GM21447 (cell line): ENCODE results near the gene KRTAP4-2.
"Not testable (repeated sequence)": the region's sequence is repeated elsewhere in the genome, so short reads cannot be mapped to it uniquely, and the experiment has no call there.

Experiments
- ATAC-seq: cut with Tn5 transposase; IDR thresholded peaks from one replicate; pipeline ENCODE4 v1.9.1; 2021; ENCODE audit not compliant: unreplicated experiment

Gene KRTAP4-2

DNA sequence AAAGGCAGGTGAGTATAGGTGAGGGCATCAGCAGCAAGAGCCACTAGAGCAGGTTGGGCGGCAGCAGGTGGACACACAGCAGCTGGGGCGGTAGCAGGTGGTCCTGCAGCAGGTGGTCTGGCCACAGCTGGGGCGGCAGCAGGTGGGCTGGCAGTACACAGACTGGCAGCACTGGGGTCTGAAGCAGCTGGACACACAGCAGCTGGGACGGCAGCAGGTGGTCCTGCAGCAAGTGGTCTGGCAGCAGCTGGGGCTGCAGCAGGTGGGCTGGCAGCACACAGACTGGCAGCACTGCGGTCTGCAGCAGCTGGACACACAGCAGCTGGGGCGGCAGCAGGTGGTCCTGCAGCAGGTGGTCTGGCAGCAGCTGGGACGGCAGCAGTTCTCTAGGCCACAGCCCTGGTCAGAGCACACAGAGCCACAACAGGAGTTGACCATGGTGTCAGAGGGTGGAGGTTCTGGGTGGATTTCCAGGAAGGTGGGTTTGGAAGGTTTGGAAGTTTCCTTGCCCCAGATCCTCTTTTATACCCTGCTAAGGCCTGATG lies at the start of gene KRTAP4-2:
Gene KRTAP4-2, minus strand, starts transcription at position 495 of the 545 bp plus-strand sequence. Its CDS starts 57 bp downstream, at position 438.
- no peak for ATAC-seq

DNA sequence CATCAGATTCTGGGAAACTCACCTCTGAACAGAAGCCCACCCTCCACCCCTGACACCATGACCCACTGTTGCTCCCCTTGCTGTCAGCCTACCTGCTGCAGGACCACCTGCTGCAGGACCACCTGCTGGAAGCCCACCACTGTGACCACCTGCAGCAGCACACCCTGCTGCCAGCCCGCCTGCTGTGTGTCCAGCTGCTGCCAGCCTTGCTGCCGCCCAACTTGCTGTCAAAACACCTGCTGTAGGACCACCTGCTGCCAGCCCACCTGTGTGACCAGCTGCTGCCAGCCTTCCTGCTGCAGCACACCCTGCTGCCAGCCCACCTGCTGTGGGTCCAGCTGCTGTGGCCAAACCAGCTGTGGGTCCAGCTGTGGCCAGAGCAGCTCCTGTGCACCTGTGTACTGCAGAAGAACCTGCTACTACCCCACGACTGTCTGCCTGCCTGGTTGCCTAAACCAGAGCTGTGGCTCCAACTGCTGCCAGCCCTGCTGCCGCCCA lies 48.6 kb upstream of the KRTAP4-2 start, which contains the start of gene KRTAP9-2:
Gene KRTAP9-2, plus strand, starts transcription at position 51 of the 498 bp plus-strand sequence. Its CDS starts 7 bp downstream, at position 58.
- not testable (repeated sequence) for ATAC-seq

DNA sequence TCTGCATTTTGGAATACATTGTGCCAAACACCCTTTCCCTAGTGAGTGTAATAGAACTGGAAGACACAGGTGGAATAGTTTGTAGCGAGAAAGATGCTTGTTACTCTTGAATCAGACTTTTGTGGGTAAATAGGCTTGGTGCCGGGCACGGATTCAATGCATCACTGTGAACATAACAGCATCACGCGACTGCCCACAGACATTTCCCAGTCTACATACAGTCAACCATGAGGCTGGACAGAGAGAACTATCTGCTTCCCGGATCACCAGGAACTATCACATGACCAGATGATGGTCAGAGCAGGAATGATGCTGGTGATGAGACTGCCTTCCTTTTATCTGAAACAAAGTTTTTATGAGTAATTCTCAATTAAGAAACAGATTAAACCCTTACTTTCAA lies 48.0 kb upstream of the KRTAP4-2 start:
- no peak for ATAC-seq

DNA sequence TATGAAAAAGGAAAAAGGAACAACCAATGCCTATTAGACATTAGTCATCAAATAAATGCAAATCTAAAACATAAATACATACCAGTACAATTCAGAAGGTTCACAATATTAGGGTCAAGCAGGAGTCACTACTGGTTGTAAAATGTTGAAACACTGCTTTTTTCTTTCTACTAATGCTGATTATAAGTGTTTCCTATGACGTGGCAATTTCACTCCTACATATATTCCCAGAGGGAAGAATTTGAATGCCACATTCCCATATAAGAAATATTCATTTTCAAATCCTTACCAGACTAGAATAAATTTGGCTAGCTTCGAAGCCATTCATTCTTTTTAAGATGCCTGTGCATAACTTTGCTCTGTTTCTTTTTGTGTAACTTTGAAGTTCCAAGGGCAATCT lies 45.8 kb upstream of the KRTAP4-2 start:
- no peak for ATAC-seq

DNA sequence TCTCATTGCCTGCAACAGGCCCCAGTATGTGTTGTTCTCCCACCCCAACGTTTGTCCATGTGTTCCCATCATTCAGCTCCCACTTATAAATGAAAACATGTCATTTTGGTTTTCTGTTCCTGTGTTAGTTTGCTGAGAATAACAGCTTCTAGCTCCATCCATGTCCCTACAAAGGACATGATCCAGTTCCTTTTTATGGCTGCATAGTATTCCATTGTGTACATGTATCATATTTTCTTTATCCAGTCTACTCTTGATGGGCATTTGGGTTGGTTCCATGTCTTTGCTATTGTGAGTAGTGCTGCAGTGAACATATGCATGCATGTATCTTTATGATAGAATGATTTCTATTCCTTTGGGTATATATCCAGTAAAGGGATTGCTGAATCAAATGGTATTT lies 37.7 kb upstream of the KRTAP4-2 start:
- ATAC-seq, result no peak

- ATAC-seq, result no peak
Measured at GRCh38 chr17:41212524-41213169, 34.6 kb upstream of the KRTAP4-2 start.

GRCh38 chr17:41211845-41212466 lies 33.9 kb upstream of the KRTAP4-2 start:
- no peak for ATAC-seq

DNA sequence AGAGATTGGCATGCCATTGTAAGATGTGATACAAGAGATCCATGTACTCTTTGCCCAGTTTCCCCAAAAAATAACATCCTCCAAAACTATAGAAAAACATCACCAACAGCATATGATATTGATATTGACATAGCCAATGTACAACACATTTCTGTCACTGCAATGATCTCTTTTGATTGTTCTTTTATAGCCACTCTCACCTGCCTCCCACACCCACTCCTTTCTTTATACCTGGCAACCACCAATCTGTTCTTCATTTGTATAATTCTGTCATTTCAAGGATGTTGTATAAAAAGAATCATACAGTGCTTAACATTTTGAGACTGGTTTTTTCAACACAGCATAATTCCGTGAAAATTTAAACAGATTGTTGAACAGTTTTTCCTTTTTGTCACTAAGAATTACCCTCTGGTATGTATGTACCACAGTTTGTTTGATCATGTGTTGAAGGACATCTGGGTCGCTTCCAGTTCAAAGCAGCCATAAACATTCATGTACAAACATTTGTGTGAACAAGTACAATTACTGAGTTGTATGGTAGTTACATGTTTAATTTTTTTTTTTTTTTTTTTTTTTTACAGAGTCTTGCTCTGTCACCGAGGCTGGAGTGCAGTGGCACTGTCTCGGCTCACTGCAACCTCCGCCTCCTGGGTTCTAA lies 21.5 kb upstream of the KRTAP4-2 start:
- no peak for ATAC-seq

GRCh38 chr17:41196068-41196467 lies 18.0 kb upstream of the KRTAP4-2 start:
- no peak for ATAC-seq

GRCh38 chr17:41190328-41190727 lies 12.3 kb upstream of the KRTAP4-2 start:
- no peak for ATAC-seq

- ATAC-seq, result not testable (repeated sequence)
Measured at GRCh38 chr17:41189837-41190318, 11.9 kb upstream of the KRTAP4-2 start, which contains the start of gene KRTAP9-1. Gene KRTAP9-1 (plus strand): TSS chr17:41189887. CDS start chr17:41189887, 0 bp downstream.

DNA sequence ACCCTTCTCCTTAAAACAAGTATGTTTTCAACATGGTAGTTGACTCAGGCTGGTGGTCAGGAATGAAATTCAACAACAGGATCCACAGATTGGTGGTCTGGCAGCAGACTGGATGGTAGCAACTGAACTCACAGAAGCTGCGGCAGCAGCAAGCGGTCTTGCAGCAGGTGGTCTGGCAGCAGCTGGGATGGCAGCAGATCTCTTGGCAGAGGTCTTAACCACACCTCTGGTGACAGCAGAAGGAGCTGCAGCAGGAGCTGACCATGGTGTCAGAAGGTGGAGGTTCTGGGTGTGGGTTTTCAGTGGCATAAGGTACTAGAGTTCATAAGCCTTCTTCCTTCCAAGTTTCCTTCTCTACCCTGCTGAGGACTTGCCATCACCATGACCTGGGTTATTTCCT lies 8.9 kb upstream of the KRTAP4-2 start:
- no peak for ATAC-seq

- ATAC-seq, result no peak
Measured at GRCh38 chr17:41185001-41185400, 7.0 kb upstream of the KRTAP4-2 start.

DNA sequence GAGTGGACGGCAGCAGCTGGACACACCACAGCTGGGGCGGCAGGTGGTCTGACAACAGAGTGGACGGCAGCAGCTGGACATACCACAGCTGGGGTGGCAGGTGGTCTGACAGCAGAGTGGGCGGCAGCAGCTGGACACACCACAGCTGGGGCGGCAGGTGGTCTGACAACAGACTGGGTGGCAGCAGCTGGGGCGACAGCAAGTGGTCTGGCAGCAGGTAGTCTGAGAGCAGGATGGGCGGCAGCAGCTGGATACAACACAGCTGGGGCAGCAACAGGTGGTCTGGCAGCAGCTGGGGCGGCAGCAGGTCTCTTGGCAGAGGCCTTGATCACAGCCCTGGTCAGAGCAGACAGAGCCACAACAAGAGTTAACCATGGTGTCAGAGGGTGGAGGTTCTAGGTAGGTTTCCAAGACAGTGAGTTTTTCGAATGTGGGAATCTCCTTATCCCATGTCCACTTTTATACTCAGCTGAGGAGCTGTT lies 6.5 kb upstream of the KRTAP4-2 start, which contains the start of gene KRTAP4-1:
Gene KRTAP4-1, minus strand, starts transcription at position 432 of the 482 bp plus-strand sequence. Its CDS starts 57 bp downstream, at position 375.
- ATAC-seq, result no peak

DNA sequence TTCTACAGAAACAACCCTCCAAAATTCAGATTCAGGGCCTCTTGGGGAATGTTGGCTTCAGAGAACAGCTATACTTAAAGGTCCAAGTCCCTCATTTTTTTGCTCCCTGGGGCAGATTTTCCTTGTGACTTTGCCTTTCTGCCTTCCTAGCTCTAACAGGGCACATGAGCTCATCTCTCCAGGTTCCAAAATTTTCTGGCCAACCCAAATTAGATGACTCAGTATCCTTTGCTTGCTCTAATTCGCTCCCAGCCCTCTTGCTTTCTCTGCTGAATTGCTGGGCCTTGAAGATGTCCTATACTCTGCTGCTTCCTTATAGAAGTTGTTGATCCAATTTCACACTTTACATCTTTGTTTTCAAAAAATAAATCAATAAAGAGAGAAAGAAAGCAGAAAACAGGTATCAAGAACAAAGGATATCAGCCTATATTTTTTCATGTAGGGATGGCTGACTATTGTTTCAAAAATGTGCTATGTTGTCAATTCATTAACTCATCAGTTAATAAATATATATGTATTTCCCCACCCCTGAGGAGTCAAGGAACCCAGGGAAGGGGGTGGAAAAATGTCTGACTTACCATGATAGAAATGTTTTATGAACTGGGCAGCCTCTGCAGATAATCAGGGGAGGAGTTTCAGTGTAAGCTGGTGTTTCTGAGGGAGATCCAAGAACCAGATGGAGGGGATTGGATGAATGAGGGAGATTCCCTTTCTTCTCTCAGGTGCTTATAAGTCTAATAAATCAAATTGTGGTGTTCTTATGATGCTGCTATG lies 1.0 kb upstream of the KRTAP4-2 start:
- ATAC-seq, result no peak

GRCh38 chr17:41178341-41178740 lies 320 bp upstream of the KRTAP4-2 start:
- ATAC-seq, result no peak

DNA sequence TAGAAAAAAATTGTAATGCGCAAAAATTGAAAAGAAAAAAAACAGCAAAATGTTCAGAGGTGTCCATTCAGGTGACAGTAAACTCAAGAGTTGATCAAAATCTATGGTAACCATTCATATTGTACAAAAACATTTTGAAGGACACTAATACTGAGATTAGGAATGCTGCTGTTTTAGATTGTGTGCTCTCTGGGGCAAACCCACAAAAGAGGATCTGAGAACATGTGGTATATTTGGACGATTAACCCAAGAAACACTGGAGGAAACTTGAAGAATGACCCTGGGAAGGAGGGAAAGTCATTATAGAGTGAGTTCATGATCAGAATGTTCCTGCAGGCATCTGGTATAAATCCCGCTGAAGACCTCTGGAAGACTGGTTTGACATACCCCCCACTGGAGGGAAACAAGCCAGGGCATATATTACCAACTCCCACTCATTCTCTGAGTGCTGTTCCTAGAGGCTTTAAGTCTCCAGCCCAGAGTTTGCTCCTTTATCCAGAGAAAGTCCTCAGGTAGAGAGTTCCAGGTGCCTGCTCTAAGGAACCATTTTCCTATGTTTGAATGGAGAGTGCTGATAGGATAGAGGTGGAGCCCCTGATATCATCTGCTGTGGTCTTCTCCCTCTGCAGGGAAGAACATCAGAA lies 1.2 kb downstream of the KRTAP4-2 start:
- no peak for ATAC-seq

DNA sequence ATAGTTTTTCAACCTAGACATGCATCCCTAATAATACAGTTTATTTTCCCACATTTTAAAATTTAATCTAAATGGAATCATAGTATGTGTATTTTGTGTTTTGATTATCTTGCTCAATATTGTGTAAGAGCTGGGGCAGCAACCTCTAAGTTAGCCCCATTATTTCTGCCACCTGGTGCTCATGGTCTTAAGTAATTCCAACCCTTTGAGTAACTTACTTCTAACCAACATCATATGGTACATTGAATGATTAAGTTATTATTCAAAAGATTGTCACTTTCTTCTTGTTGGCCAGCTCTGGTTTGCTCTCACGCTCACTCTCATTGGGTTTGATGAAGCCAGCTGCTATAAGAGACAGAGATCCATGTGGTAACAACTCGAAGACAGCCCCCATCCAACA lies 6.1 kb downstream of the KRTAP4-2 start:
- ATAC-seq, result no peak

DNA sequence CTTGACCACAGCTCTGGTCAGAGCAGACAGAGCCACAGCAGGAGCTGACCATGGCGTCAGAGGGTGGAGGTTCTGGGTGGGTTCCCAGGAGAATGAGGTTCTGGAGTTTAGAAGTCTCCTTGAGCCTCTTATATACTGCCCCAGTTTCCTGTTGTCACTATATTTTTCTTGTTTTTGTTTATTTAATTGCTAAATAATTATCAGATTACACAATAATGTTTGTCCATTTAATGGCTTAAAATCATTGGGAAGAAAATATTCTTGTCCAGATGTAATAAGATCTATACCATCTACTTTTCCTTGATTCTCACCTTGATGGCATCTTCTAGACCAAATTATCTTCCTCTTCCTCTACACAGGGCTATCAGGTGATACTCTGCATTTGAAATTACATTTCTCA lies 9.9 kb downstream of the KRTAP4-2 start, which contains the start of gene KRTAP4-3:
Gene KRTAP4-3, minus strand, starts transcription at position 101 of the 400 bp plus-strand sequence. Its CDS starts 49 bp downstream, at position 52.
- no peak for ATAC-seq

- no peak for ATAC-seq
Measured at GRCh38 chr17:41167561-41167960, 10.5 kb downstream of the KRTAP4-2 start.
